ENCODE results near the gene SMIM13. TPM values are rescaled to one million over a fixed set of nuclear protein-coding genes. Genes with fewer than 3 reads are reported as not detected.

SMIM13 gene
- total RNA-seq, 1 experiment from 2014 or later = 15.7 TPM

- no peak for ATAC-seq
- intact Hi-C loops (cut with micrococcal nuclease) = no loop called here
- no TSS peak for BruUV-seq (replicated peaks)
These were observed 42.9 kb upstream of the SMIM13 start for GRCh38 chr6:11050731-11051130.

More at GRCh38 chr6:11050731-11051130, 42.9 kb upstream of the SMIM13 start:
- CTCF ChIA-PET = no interaction called here
- Histone ChIP-seq H3K4me3 (replicated peaks in 1 of 2; ENCODE audit: low read depth in 1 of 2, low read length in 2 of 2) (no peak overlapping the region), H3K9me3 (ENCODE audit: control insufficient read depth in 1 of 2, insufficient read depth in 1 of 2, low read depth in 1 of 2, low read length in 2 of 2) (no peaks in the 10 kb centered on the region), H4K20me1 (ENCODE audit: insufficient read depth) (no peaks in the 10 kb centered on the region), H3K4me1 (ENCODE audit: control insufficient read depth in 1 of 2, insufficient read depth in 2 of 2, low read length in 2 of 2) (peaks cover 7 to 11% of the 10 kb centered on the region in 2 experiments; a peak in 2 of 4 replicates), H3K27me3 (ENCODE audit: insufficient read depth, low read length) (no peaks in the 10 kb centered on the region), H3K27ac (ENCODE audit: low read depth, low read length) (no peak overlapping the region), H3K36me3 (ENCODE audit: control insufficient read depth in 1 of 2, insufficient read depth in 2 of 2, low read length in 2 of 2) (no peaks in the 10 kb centered on the region), H3K4me2 (ENCODE audit: low read length) (no peak overlapping the region), H2AFZ (ENCODE audit: low read depth, low read length, poor library complexity, severe bottlenecking) (no peak overlapping the region), H3K9ac (ENCODE audit: low read length) (no peak overlapping the region), H3K79me2 (ENCODE audit: insufficient read depth, low read length) (no peaks in the 10 kb centered on the region), H3K9me2 (ENCODE audit: insufficient read depth) (no peaks in the 10 kb centered on the region)
- DNase-seq (ENCODE audit: low read depth, low spot score) = no peak
- RAD21 ChIA-PET (ENCODE audit: low non-redundant PET in 1 of 2, low total read pairs in 2 of 2, uncharacterized antibody in 2 of 2, unreplicated experiment in 2 of 2) = no interaction called here
- POLR2A ChIA-PET = no interaction called here
- TF ChIP-seq REST (IDR thresholded peaks at IDR 0.05; ENCODE audit: low read depth) (no peak), POLR2AphosphoS5 (IDR thresholded peaks at IDR 0.05; ENCODE audit: low read depth, low read length) (no peak), TCF7L2 (IDR thresholded peaks at IDR 0.05; ENCODE audit: borderline replicate concordance, extremely low read depth, insufficient read depth, insufficient read length) (no peak), MAX (IDR thresholded peaks at IDR 0.05) (no peak), FOSL1 (IDR thresholded peaks at IDR 0.05; ENCODE audit: low read depth) (peak; percentile 36; the same call in 1 of the 2 replicates), POLR2A (IDR thresholded peaks at IDR 0.05; ENCODE audit: borderline replicate concordance, extremely low read depth, insufficient read depth, insufficient read length) (no peak), SRF (IDR thresholded peaks at IDR 0.05; ENCODE audit: low read depth) (no peak), EZH2phosphoT487 (IDR thresholded peaks at IDR 0.05; ENCODE audit: borderline replicate concordance) (no peak), JUND (IDR thresholded peaks at IDR 0.05) (peak; percentile 49), ZFX (IDR thresholded peaks at IDR 0.05) (no peak), ATF3 (IDR thresholded peaks at IDR 0.05) (no peak), YY1 (IDR thresholded peaks at IDR 0.05; ENCODE audit: extremely low read depth, insufficient replicate concordance, low read depth, low read length) (no peak), ZNF274 (IDR thresholded peaks at IDR 0.05; ENCODE audit: low read depth, low read length) (no peak), ZBTB33 (IDR thresholded peaks at IDR 0.05; ENCODE audit: extremely low read depth, insufficient replicate concordance, low read length) (no peak), CEBPB (IDR thresholded peaks at IDR 0.05; ENCODE audit: low read depth) (no peak), RAD21 (IDR thresholded peaks at IDR 0.05; ENCODE audit: low read depth) (no peak), EZH2 (IDR thresholded peaks at IDR 0.05) (no peak), SP1 (IDR thresholded peaks at IDR 0.05; ENCODE audit: low read depth) (0 out of 2 replicates have a peak, but pooled peaks have one; percentile 28), CBX3 (IDR thresholded peaks at IDR 0.05; ENCODE audit: low read depth) (no peak), SIN3A (IDR thresholded peaks at IDR 0.05; ENCODE audit: low read depth) (no peak)

Data from HCT116 (cell line).